Mesenchymal stem cell (in vitro differentiated cells and primary cell): Measurements from ENCODE around the gene SLC16A8. TPM values are rescaled to one million over a fixed set of nuclear protein-coding genes. Genes with fewer than 3 reads are reported as not detected.

Experiments used
- DNase-seq: peaks from one replicate; pipeline ENCODE4 v3.0.0-alpha.2; 2013
- H2AFZ ChIP-seq: one replicate; pipeline ENCODE4 v1.6.1; 2013; ENCODE audit warnings: low read depth, mild to moderate bottlenecking, control low read depth, inconsistent platforms, low read length, moderate library complexity
- H2AK5ac ChIP-seq: 2 replicates; pipeline ENCODE4 v1.6.1; 2013; ENCODE audit warnings: low read length, moderate library complexity, mild to moderate bottlenecking, inconsistent platforms; ENCODE audit not compliant: severe bottlenecking
- H2BK120ac ChIP-seq: one replicate; pipeline ENCODE4 v1.6.1; 2013; ENCODE audit warnings: low read depth, mild to moderate bottlenecking, inconsistent platforms, low read length, moderate library complexity
- H2BK12ac ChIP-seq, 2 experiments: one replicate each; pipeline ENCODE4 v1.6.1; 2013; ENCODE audit warnings: inconsistent platforms in 2 of 2, low read length in 2 of 2, mild to moderate bottlenecking in 2 of 2, moderate library complexity in 2 of 2, control low read depth in 1 of 2
- H2BK15ac ChIP-seq: one replicate; pipeline ENCODE4 v1.6.1; 2013; ENCODE audit warnings: mild to moderate bottlenecking, low read depth, inconsistent platforms; ENCODE audit not compliant: poor library complexity, severe bottlenecking
- H2BK5ac ChIP-seq: 2 replicates; pipeline ENCODE4 v1.6.1; 2013; ENCODE audit warnings: low read depth, mild to moderate bottlenecking, low read length, control low read depth, inconsistent platforms; ENCODE audit not compliant: poor library complexity, severe bottlenecking
- H3K14ac ChIP-seq, 2 experiments: one replicate each; pipeline ENCODE4 v1.6.1; 2013; ENCODE audit warnings: inconsistent platforms in 2 of 2, low read length in 2 of 2, control low read depth in 1 of 2, mild to moderate bottlenecking in 1 of 2, moderate library complexity in 1 of 2
- H3K18ac ChIP-seq, 2 experiments: one replicate each; pipeline ENCODE4 v1.6.1; 2013; ENCODE audit warnings: inconsistent platforms in 2 of 2, low read length in 2 of 2, control low read depth in 1 of 2, low read depth in 1 of 2, mild to moderate bottlenecking in 1 of 2
- H3K23ac ChIP-seq, 2 experiments: one replicate each; pipeline ENCODE4 v1.6.1; 2013; ENCODE audit warnings: inconsistent platforms in 2 of 2, low read length in 2 of 2, mild to moderate bottlenecking in 2 of 2, moderate library complexity in 2 of 2, control low read depth in 1 of 2
- H3K27ac ChIP-seq: 2 replicates; pipeline ENCODE4 v1.5.1; 2013; ENCODE audit warnings: mild to moderate bottlenecking, moderate library complexity, low read length, control low read depth, inconsistent platforms; ENCODE audit not compliant: poor library complexity, severe bottlenecking
- H3K27me3 ChIP-seq, 2 experiments: 2 replicates each; pipeline versions ENCODE4 v1.6.1 to v1.7.0; 2013; ENCODE audit warnings: low read length in 2 of 2, mild to moderate bottlenecking in 2 of 2, moderate library complexity in 2 of 2, control low read depth in 1 of 2, inconsistent platforms in 1 of 2; ENCODE audit not compliant: control insufficient read depth in 1 of 2, insufficient read depth in 1 of 2
- H3K36me3 ChIP-seq, 2 experiments: 2 replicates each; pipeline versions ENCODE4 v1.6.1 to v1.7.0; 2013; ENCODE audit warnings: low read length in 2 of 2, control low read depth in 1 of 2, inconsistent platforms in 1 of 2, low read depth in 1 of 2, mild to moderate bottlenecking in 1 of 2; ENCODE audit not compliant: insufficient read depth in 2 of 2, control insufficient read depth in 1 of 2
- H3K4ac ChIP-seq, 2 experiments: one replicate each; pipeline ENCODE4 v1.6.1; 2013; ENCODE audit warnings: inconsistent platforms in 2 of 2, low read length in 2 of 2, mild to moderate bottlenecking in 2 of 2, moderate library complexity in 2 of 2, control low read depth in 1 of 2, low read depth in 1 of 2
- H3K4me1 ChIP-seq: 2 replicates; pipeline ENCODE4 v1.6.1; 2013; ENCODE audit warnings: low read depth, low read length, control low read depth; ENCODE audit not compliant: control insufficient read depth, insufficient read depth
- H3K4me2 ChIP-seq: 2 replicates; pipeline ENCODE4 v1.6.1; 2013; ENCODE audit warnings: low read length, mild to moderate bottlenecking, inconsistent platforms; ENCODE audit not compliant: poor library complexity, severe bottlenecking
- H3K4me3 ChIP-seq, 2 experiments: 2 replicates each; pipeline versions ENCODE4 v1.5.1 to v1.7.0; 2013; ENCODE audit warnings: low read length in 2 of 2, mild to moderate bottlenecking in 2 of 2, control low read depth in 1 of 2, low read depth in 1 of 2; ENCODE audit not compliant: insufficient read depth in 1 of 2
- H3K79me1 ChIP-seq: replicated peaks from 2 replicates; pipeline ENCODE4 v1.6.1; 2013; ENCODE audit warnings: mild to moderate bottlenecking, control low read depth, low read length, inconsistent platforms; ENCODE audit not compliant: poor library complexity, severe bottlenecking
- H3K9ac ChIP-seq: 2 replicates; pipeline ENCODE4 v1.7.0; 2013; ENCODE audit warnings: mild to moderate bottlenecking, low read length, moderate library complexity
- H3K9me3 ChIP-seq: 2 replicates; pipeline ENCODE4 v1.7.0; 2013; ENCODE audit warnings: mild to moderate bottlenecking, low read length; ENCODE audit not compliant: control insufficient read depth
- H4K8ac ChIP-seq: one replicate; pipeline ENCODE4 v1.6.1; 2013; ENCODE audit warnings: inconsistent platforms, mild to moderate bottlenecking, low read length, moderate library complexity
- H4K91ac ChIP-seq: one replicate; pipeline ENCODE4 v1.6.1; 2013; ENCODE audit warnings: mild to moderate bottlenecking, low read length, inconsistent platforms
- WGBS: methylation state at CpG from one replicate; pipeline ENCODE4 v1.1.7; 2013; ENCODE audit warnings: mixed read lengths; 5-methylcytosine and 5-hydroxymethylcytosine counted together
- polyA plus RNA-seq, 2 experiments: library from polyadenylated mRNA; stranded (reverse); fragments of 200-250 nt; gene quantifications; one replicate each; pipeline ENCODE4 v1.2.3, GENCODE V29; 2013

SLC16A8 gene, protein sequence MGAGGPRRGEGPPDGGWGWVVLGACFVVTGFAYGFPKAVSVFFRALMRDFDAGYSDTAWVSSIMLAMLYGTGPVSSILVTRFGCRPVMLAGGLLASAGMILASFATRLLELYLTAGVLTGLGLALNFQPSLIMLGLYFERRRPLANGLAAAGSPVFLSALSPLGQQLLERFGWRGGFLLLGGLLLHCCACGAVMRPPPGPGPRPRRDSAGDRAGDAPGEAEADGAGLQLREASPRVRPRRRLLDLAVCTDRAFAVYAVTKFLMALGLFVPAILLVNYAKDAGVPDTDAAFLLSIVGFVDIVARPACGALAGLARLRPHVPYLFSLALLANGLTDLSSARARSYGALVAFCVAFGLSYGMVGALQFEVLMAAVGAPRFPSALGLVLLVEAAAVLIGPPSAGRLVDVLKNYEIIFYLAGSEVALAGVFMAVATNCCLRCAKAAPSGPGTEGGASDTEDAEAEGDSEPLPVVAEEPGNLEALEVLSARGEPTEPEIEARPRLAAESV
- not detected for polyA plus RNA-seq (2013, experiment 1 of 2)
- polyA plus RNA-seq (2013, experiment 2 of 2), result not detected

GRCh38 chr22:38083931-38084631 is at the start of gene SLC16A8:
Gene SLC16A8, minus strand, starts transcription at chr22:38084184. Its CDS starts 1,311 bp downstream, at chr22:38082873.
- Histone ChIP-seq H2BK5ac (no peak within 1 kb of the TSS), H3K4ac (no peak within 1 kb of the TSS), H3K4me3 (no peak within 1 kb of the TSS), H3K79me1 (no peaks in the 10 kb centered on the region), H2AK5ac (no peak within 1 kb of the TSS), H3K27ac (no peak within 1 kb of the TSS), H3K4me2 (no peak within 1 kb of the TSS), H3K9ac (no peak within 1 kb of the TSS), H4K8ac (no peak within 1 kb of the TSS), H3K23ac (no peak within 1 kb of the TSS), H2BK15ac (no peak within 1 kb of the TSS), H3K18ac (no peak within 1 kb of the TSS), H3K36me3 (peaks cover 4 to 8% of the 10 kb centered on the region in 2 experiments), H3K4me1 (peaks cover 24% of the 10 kb centered on the region), H3K9me3 (no peaks in the 10 kb centered on the region), H4K91ac (no peak within 1 kb of the TSS), H3K14ac (no peak within 1 kb of the TSS), H2BK120ac (no peak within 1 kb of the TSS), H3K27me3 (peaks cover 26 to 34% of the 10 kb centered on the region in 2 experiments), H2BK12ac (no peak within 1 kb of the TSS), H2AFZ (no peak within 1 kb of the TSS)
- 62% methylated on average over 9 of the region's 16 CpGs for WGBS
- DNase-seq, result no peak

- no peak overlapping the region for H2BK120ac ChIP-seq
- H3K4me1 ChIP-seq, result peaks cover 9% of the 10 kb centered on the region
- H3K27me3 ChIP-seq, result no peaks in the 10 kb centered on the region
- no peak overlapping the region for H2AFZ ChIP-seq
- peaks cover 0 to 47% of the 10 kb centered on the region in 2 experiments for H3K36me3 ChIP-seq
- no peak overlapping the region for H4K91ac ChIP-seq
- H3K27ac ChIP-seq, result no peak overlapping the region
- H4K8ac ChIP-seq, result no peak overlapping the region
- H3K9me3 ChIP-seq, result no peaks in the 10 kb centered on the region
- no peak for DNase-seq
- 98% methylated on average over 4 of the region's 4 CpGs for WGBS
- no peak overlapping the region for H3K18ac ChIP-seq
- H3K4ac ChIP-seq, result no peak overlapping the region
- H3K79me1 ChIP-seq, result no peaks in the 10 kb centered on the region
- H3K4me2 ChIP-seq, result no peak overlapping the region
- no peak overlapping the region for H3K9ac ChIP-seq
- no peak overlapping the region for H2BK5ac ChIP-seq
- no peak overlapping the region for H2BK15ac ChIP-seq
- H2BK12ac ChIP-seq, result no peak overlapping the region
- H3K23ac ChIP-seq, result no peak overlapping the region
- peak overlapping the region in 1 of 2 experiments; percentile 22 for H3K4me3 ChIP-seq
- no peak overlapping the region for H2AK5ac ChIP-seq
- no peak overlapping the region for H3K14ac ChIP-seq
Measured at GRCh38 chr22:38133331-38133730, 49.3 kb upstream of the SLC16A8 start.

DNA sequence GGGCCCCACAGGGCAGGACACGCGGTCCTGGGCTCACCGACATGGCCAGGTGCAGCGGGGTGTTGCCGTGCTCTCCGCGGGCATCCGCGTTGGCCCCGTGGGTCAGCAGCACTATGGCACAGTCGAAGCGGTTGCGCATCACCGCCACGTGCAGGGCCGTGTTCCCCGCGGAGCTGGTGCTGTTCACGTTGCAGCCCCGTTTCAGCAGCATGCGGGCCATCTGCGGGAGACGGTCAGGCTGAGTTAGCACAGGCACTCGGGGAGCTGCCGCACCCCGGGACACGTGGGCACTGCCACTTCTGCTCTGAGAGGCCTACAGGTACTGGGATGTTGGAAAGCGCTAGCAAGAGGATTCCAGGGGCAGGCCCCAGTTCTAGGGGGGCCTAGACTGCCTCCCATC is 48.8 kb upstream of the SLC16A8 start:
- no peak overlapping the region for H2BK12ac ChIP-seq
- no peak overlapping the region for H4K91ac ChIP-seq
- H4K8ac ChIP-seq, result no peak overlapping the region
- no peaks in the 10 kb centered on the region for H3K9me3 ChIP-seq
- H3K23ac ChIP-seq, result no peak overlapping the region
- no peak overlapping the region for H3K4me2 ChIP-seq
- H3K14ac ChIP-seq, result peak overlapping the region in 1 of 2 experiments; percentile 1
- no peak overlapping the region for H3K9ac ChIP-seq
- no peak overlapping the region for H2AFZ ChIP-seq
- H3K4ac ChIP-seq, result no peak overlapping the region
- no peak overlapping the region for H3K27ac ChIP-seq
- peaks cover 9% of the 10 kb centered on the region for H3K4me1 ChIP-seq
- no peaks in the 10 kb centered on the region for H3K79me1 ChIP-seq
- H2AK5ac ChIP-seq, result no peak overlapping the region
- DNase-seq, result no peak
- 96% methylated on average over 28 of the region's 28 CpGs for WGBS
- no peak overlapping the region for H2BK15ac ChIP-seq
- H3K18ac ChIP-seq, result no peak overlapping the region
- H3K4me3 ChIP-seq, result no peak overlapping the region
- no peak overlapping the region for H2BK5ac ChIP-seq
- no peak overlapping the region for H2BK120ac ChIP-seq
- no peaks in the 10 kb centered on the region for H3K27me3 ChIP-seq
- peaks cover 0 to 47% of the 10 kb centered on the region in 2 experiments for H3K36me3 ChIP-seq

GRCh38 chr22:38132136-38132535 is 48.2 kb upstream of the SLC16A8 start:
- H3K36me3 ChIP-seq, result peaks cover 0 to 50% of the 10 kb centered on the region in 2 experiments
- no peak overlapping the region for H3K9ac ChIP-seq
- no peak overlapping the region for H3K4me2 ChIP-seq
- no peaks in the 10 kb centered on the region for H3K79me1 ChIP-seq
- H2BK5ac ChIP-seq, result no peak overlapping the region
- H3K4me3 ChIP-seq, result no peak overlapping the region
- H3K18ac ChIP-seq, result no peak overlapping the region
- H3K27me3 ChIP-seq, result no peaks in the 10 kb centered on the region
- no peak overlapping the region for H3K27ac ChIP-seq
- H3K23ac ChIP-seq, result no peak overlapping the region
- no peak overlapping the region for H3K14ac ChIP-seq
- DNase-seq, result no peak
- no peak overlapping the region for H2BK15ac ChIP-seq
- H3K9me3 ChIP-seq, result no peaks in the 10 kb centered on the region
- H2AFZ ChIP-seq, result no peak overlapping the region
- H2AK5ac ChIP-seq, result no peak overlapping the region
- no peak overlapping the region for H4K8ac ChIP-seq
- H4K91ac ChIP-seq, result no peak overlapping the region
- H3K4me1 ChIP-seq, result peaks cover 9% of the 10 kb centered on the region
- H3K4ac ChIP-seq, result no peak overlapping the region
- 92% methylated on average over 6 of the region's 7 CpGs for WGBS
- H2BK12ac ChIP-seq, result no peak overlapping the region
- H2BK120ac ChIP-seq, result no peak overlapping the region
